Breast epithelium (tissue), 4 donors: Measurements from ENCODE around the gene HACE1. TPM values are rescaled to one million over a fixed set of nuclear protein-coding genes. Genes with fewer than 3 reads are reported as not detected.

Experiments
- DNase-seq, 2 donors: peaks; one replicate each; pipeline ENCODE4 v3.0.0-alpha.2; 2019; ENCODE audit warnings: low spot score in 2 of 2
- H3K27ac ChIP-seq, 2 donors: fragments of 200-600 bp; sonication (generic) in 1 of 2; one replicate each; pipeline ENCODE4 v1.5.1; 2016 to 2019; ENCODE audit warnings: mild to moderate bottlenecking in 1 of 2
- H3K27me3 ChIP-seq, 2 donors: fragments of 200-600 bp; sonication (generic) in 1 of 2; one replicate each; pipeline versions ENCODE4 v1.5.1 to v1.6.0; 2017 to 2019; ENCODE audit warnings: control low read depth in 1 of 2, mild to moderate bottlenecking in 1 of 2
- H3K36me3 ChIP-seq: fragments of 200-600 bp; one replicate; pipeline ENCODE4 v1.5.1; 2019
- H3K4me1 ChIP-seq, 2 donors: fragments of 200-600 bp; sonication (generic); one replicate each; pipeline ENCODE4 v1.5.1; 2016 to 2019; ENCODE audit warnings: control low read depth in 1 of 2
- H3K4me3 ChIP-seq, 3 donors: fragments of 200-600 bp; sonication (generic); 1 replicate in 2 of 3; 2 replicates in 1 of 3; pipeline ENCODE4 v1.5.1; 2016 to 2019; ENCODE audit warnings: mild to moderate bottlenecking in 3 of 3, moderate library complexity in 2 of 3
- H3K9me3 ChIP-seq, 2 donors: fragments of 200-600 bp; sonication (generic) in 1 of 2; one replicate each; pipeline ENCODE4 v1.5.1; 2016 to 2019; ENCODE audit warnings: control low read depth in 1 of 2
- CTCF ChIP-seq, 3 donors: fragments of 450-650 bp; IDR thresholded peaks; one replicate each; pipeline ENCODE4 v1.5.1; 2016 to 2017; ENCODE audit warnings: antibody characterized with exemption in 3 of 3, mild to moderate bottlenecking in 3 of 3, moderate library complexity in 3 of 3
- POLR2A ChIP-seq: fragments of 450-650 bp; IDR thresholded peaks from one replicate; pipeline ENCODE4 v1.6.1; 2016; ENCODE audit warnings: antibody characterized with exemption, mild to moderate bottlenecking, moderate library complexity
- POLR2AphosphoS5 ChIP-seq, 3 donors: sonication (generic); formaldehyde crosslinking; IDR thresholded peaks; one replicate each; pipeline ENCODE4 v1.6.1; 2017; ENCODE audit warnings: antibody characterized with exemption in 3 of 3
- intact Hi-C: fragments of 100-400 bp; cut with DNase I; formaldehyde crosslinking; loops from one replicate; pipeline ENCODE4 v1.15.1; 2023; ENCODE audit warnings: low total_unique reads
- total RNA-seq, 3 donors: library from RNA; depleted of rRNA; stranded (reverse); fragments of >200 nt; gene quantifications; one replicate each; pipeline ENCODE4 v1.1.0, GENCODE V29; 2016

HACE1 gene
- total RNA-seq, 3 donors from 2014 or later, result 20.2 to 33.4 (median 27.2) TPM

GRCh38 chr6:104682722-104683643, 176.7 kb downstream of the HACE1 start:
- Histone ChIP-seq H3K27ac (no peak overlapping the region), H3K4me3 (no peak overlapping the region), H3K4me1 (no peaks in the 10 kb centered on the region), H3K27me3 (no peaks in the 10 kb centered on the region), H3K36me3 (no peaks in the 10 kb centered on the region), H3K9me3 (peaks cover 0 to 7% of the 10 kb centered on the region in 2 donors)
- DNase-seq, result peak in 1 of 2 donors; percentile 55
- no peak for TF ChIP-seq POLR2A
- TF ChIP-seq POLR2AphosphoS5 (IDR thresholded peaks at IDR 0.05), result no peak
- peak in 1 of 3 donors; percentile 43 for TF ChIP-seq CTCF (IDR thresholded peaks at IDR 0.05)
- intact Hi-C loops, result no loop called here

- H3K4me1 ChIP-seq, result no peaks in the 10 kb centered on the region
- H3K27me3 ChIP-seq, result no peaks in the 10 kb centered on the region
- H3K9me3 ChIP-seq, result peaks cover 0 to 13% of the 10 kb centered on the region in 2 donors
- no peak overlapping the region for H3K4me3 ChIP-seq
- no peak overlapping the region for H3K27ac ChIP-seq
- no peaks in the 10 kb centered on the region for H3K36me3 ChIP-seq
- DNase-seq, result no peak
- intact Hi-C loops, result no loop called here
- TF ChIP-seq CTCF (IDR thresholded peaks at IDR 0.05) (no peak), POLR2AphosphoS5 (IDR thresholded peaks at IDR 0.05) (no peak), POLR2A (no peak)
Measured at GRCh38 chr6:104680539-104680938, 179.2 kb downstream of the HACE1 start.

- intact Hi-C loops, result no loop called here
- DNase-seq, result no peak
- TF ChIP-seq CTCF (IDR thresholded peaks at IDR 0.05) (no peak), POLR2A (no peak), POLR2AphosphoS5 (IDR thresholded peaks at IDR 0.05) (no peak)
Measured at GRCh38 chr6:104679971-104680370, 179.7 kb downstream of the HACE1 start.

More at GRCh38 chr6:104679971-104680370, 179.7 kb downstream of the HACE1 start:
- Histone ChIP-seq H3K4me1 (no peaks in the 10 kb centered on the region), H3K36me3 (no peaks in the 10 kb centered on the region), H3K9me3 (peaks cover 0 to 16% of the 10 kb centered on the region in 2 donors), H3K27me3 (no peaks in the 10 kb centered on the region), H3K4me3 (no peak overlapping the region), H3K27ac (no peak overlapping the region)

Other genes starting within 250 kb of the HACE1 start
- not detected for gene LIN28B, start 97.2 kb upstream of the HACE1 start, total RNA-seq